HG03460 (cell line): Measurements from ENCODE around the gene ACCS.

Experiments
- ATAC-seq: cut with Tn5 transposase; IDR thresholded peaks from one replicate; pipeline ENCODE4 v1.9.1; 2021; ENCODE audit not compliant: unreplicated experiment

The ACCS gene

GRCh38 chr11:44037658-44037998 lies 28.4 kb upstream of the ACCS start:
- no peak for ATAC-seq

GRCh38 chr11:44043157-44043556 lies 22.9 kb upstream of the ACCS start:
- no peak for ATAC-seq

GRCh38 chr11:44046182-44046581 lies 19.9 kb upstream of the ACCS start:
- no peak for ATAC-seq

- ATAC-seq: no peak
Measured at GRCh38 chr11:44047298-44047697, 18.8 kb upstream of the ACCS start.

- ATAC-seq: no peak
Measured at GRCh38 chr11:44047931-44048431, 18.1 kb upstream of the ACCS start, which contains the start of gene ACCSL. TSS of gene ACCSL (plus strand) at chr11:44047981. CDS start at chr11:44048037, 56 bp downstream.

GRCh38 chr11:44049832-44050231 lies 16.2 kb upstream of the ACCS start:
- no peak for ATAC-seq

- no peak for ATAC-seq
Measured at GRCh38 chr11:44051171-44051570, 14.9 kb upstream of the ACCS start.

- no peak for ATAC-seq
Measured at GRCh38 chr11:44057340-44057739, 8.7 kb upstream of the ACCS start.

- ATAC-seq: no peak
Measured at GRCh38 chr11:44058275-44058674, 7.8 kb upstream of the ACCS start.

GRCh38 chr11:44065161-44065661 lies 859 bp upstream of the ACCS start:
- ATAC-seq: no peak

- no peak for ATAC-seq
Measured at GRCh38 chr11:44066732-44067141, 667 bp downstream of the ACCS start.

- ATAC-seq: no peak
Measured at GRCh38 chr11:44067266-44067665, 1.2 kb downstream of the ACCS start.

GRCh38 chr11:44068180-44068579 lies 2.1 kb downstream of the ACCS start:
- ATAC-seq: no peak

- no peak for ATAC-seq
Measured at GRCh38 chr11:44071157-44071556, 5.1 kb downstream of the ACCS start.

- ATAC-seq: no peak
Measured at GRCh38 chr11:44072757-44073658, 6.9 kb downstream of the ACCS start.

GRCh38 chr11:44078794-44079193 lies 12.7 kb downstream of the ACCS start:
- ATAC-seq: no peak

- ATAC-seq: no peak
Measured at GRCh38 chr11:44079376-44079775, 13.3 kb downstream of the ACCS start.

- ATAC-seq: no peak
Measured at GRCh38 chr11:44080951-44081350, 14.9 kb downstream of the ACCS start.

GRCh38 chr11:44082645-44083044 lies 16.6 kb downstream of the ACCS start:
- no peak for ATAC-seq

- no peak for ATAC-seq
Measured at GRCh38 chr11:44083433-44083832, 17.4 kb downstream of the ACCS start.

- no peak for ATAC-seq
Measured at GRCh38 chr11:44083906-44084305, 17.8 kb downstream of the ACCS start.

GRCh38 chr11:44085330-44085729 lies 19.3 kb downstream of the ACCS start:
- ATAC-seq: no peak
